ENCODE results near the gene PLAGL1.

PLAGL1 gene

DNA sequence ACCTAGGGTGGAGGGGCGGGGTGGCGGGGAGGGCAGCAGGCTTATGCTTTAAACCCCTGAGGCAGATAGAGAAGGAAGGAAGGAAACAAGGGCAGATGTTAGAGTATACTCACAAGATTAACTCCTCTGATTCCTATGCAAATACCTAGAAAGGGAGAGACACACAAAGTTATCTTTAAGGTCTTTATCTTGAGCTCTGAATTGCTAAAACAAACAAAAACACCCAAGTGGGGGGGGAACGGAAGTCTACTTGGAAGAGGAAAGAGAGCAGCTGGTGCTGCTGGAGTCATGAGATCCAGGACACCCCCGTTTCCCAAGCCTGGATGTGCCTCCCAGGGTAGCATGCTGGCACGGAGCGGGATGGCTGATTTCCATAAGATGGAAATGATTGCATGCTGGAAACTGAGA is 43.4 kb downstream of the PLAGL1 start:
- no peak for DNase-seq

DNA sequence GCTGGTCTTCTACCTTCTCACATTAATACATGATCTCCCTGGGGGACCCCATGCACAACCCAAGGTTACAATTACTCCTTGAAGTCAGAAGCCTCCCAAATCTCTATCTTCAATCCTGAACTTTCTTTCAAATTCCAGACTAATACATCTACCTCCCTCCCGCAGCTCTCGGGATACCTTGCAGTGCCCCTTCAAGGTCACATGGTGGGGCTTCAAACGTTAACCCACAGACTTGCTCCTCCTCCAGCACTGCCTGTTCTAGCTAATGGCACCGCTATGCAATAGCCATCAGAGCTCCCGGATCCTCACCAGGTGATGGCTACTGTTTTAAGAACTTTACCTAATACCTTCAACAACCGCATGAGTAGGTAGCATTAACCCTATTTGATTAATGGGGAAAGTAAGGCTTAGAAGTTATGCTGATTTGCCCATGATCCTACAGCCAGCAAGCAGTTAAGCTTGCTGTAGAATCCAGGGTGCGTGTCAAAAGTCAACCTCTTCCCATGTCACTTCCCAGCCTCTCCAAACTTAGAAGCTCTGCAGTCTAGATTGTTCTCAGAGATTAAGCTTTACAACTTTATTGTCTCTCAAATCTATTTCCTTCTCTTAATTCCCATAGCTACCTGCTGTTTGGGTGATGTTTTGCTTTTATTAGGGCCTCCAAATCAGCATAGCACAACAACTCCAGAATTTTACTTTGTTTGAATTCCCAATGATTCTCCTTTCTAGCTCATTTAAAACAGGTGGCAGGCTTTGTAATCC is 44.7 kb downstream of the PLAGL1 start:
- no peak for DNase-seq

DNA sequence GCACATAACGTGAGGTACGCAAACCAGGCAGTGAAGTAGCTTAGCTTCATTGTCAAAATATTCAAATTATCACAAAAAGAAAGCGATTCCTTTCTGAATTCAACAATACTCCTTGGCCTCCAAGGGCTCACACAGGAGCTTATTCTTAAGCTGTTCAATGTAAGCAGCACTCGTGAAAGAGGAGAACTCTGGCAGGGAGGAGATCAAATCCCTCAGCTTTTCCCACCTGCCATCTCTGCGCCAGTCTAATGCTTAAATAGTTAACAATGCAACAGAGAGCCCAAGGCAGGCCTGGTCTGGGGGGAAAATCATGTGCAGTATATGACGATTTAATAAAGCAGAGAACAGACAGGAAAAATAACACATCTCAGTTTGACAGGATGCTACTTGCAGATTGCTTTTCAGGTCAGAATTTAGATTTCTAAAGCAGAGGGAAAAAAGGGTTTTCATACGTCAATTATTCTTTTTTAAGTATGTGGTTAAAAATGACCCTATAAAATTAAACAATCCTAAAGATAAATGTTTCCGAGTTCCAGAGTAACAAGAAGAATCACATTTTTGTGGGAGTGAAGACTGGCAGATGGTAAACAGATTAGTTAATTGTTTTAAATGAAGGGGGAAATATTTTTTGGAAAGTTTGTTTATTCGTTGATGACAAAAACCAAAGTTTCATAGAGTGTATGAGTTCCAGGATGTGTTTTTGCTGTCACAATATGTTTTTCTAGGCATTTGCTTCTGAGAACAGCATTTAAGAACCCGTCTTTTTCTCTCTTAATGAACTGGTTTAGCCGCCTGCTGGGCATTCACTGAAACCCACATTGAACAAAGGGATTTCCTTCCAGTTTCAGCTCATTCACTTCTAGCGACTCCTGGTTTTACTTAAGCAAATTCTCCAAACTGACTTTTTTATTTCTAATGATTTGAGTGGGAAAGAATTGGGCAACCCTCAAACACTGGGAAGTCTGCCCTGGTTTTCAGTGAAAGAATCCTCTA is 45.9 kb downstream of the PLAGL1 start:
- DNase-seq: no peak

DNA sequence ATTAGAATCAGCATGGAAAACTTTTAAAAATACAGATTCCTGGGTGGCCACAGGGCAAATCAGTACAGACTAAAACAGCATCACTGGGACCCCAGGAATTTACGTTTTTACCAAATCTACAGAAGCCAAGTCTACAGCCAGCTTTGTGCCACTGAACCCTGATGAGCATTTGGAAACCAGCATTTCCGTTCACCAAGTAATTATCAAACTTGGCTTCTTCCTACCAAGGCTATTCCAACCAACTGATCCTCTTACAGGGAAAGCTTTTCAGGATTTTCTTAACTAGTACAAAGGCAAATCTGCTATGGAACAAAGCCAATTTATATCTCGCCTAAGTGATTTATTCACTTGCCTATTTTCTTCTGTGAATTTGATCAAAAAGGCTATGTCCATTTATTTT is 47.0 kb downstream of the PLAGL1 start:
- DNase-seq: no peak

DNA sequence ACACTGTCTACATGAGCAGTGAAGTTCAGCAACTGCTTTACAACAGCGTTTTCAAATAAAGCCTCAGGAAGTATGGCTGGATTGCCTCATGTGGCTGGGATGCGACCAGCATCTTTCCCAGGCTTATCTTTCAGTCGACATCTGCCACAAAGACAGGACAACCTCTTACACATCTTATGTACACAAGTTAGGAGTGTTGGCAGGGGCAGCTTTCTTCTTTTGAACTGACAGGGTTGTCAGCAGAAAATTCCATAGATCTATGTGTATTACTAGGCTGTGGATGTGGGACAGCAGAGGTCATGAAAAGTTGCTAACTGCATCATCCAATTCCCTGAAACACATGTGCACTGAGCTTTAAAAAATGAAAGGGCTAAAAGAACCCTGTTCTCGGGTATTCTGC is 48.1 kb downstream of the PLAGL1 start:
- no peak for DNase-seq

DNA sequence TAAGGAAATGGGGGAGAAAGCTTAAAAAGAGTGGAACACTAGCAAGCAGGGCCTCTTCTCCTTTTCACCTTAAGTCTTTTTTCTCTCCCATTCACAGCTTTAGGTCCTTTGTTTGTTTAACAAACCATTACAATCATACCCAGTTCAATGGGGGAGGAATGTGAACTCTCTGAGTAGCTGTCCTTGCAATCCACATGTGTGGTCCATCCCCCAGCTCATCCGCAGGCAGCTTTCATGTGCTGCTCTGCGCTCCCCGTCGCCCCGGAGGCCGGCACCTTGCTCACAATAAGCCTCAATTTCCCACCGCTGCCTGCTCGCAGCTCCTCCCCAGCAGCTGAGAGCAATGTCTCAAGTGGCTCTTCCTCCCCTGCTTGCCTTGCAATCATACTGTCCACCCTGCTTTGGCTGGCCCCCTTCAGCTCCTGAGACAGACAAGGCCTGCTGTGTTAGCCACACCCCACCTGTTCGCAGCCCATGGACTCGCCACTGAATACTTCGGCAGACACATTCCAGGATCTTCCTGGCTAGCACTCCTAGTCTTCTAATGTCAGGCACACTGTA is 49.1 kb downstream of the PLAGL1 start:
- DNase-seq: no peak

DNA sequence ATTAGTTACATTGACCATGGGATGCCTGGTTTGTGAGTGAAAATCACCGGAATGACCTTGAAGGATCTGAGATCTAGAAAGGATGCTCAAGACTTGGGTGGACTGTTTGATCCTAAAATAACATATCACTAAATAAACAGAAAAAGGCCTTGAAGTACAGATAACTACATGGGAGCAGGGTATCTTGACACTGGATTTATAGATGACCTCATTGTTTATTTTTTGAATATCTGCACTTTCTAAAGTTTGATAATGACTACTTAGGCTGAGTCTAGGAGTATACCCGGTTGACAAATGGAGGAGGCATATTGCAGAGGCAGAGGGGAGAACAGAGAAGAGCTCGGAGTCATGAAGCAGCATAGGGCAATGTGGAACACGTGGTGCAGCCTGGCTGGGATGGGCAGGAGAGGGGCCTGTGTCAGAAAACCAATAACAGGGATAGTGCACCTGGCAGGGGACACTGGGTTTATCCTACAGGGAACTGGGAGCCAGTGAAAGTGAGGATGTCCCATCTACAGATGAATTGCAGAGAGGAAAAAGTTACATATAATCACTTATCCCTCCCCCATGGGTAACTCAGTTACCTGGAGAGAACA is 50.3 kb downstream of the PLAGL1 start:
- no peak for DNase-seq

DNA sequence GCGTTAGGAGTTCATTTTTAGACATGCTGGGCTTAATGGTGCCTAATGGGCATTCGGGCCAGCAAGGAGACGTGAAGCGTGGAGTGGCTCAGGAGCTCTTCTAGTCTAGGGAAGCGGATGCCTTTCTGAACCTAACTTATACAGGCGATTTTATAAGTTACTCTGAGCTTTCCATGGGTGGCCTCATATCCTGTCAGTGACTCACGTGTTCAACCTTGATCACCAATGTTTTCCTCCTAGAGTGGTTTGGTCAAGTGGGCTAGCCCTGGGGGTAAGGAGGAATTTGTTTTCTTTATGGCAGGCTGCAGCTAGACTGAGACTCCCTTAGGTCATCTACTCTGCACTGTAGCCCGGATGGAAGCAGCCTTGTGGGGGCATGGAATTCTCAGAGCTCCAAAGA is 52.1 kb downstream of the PLAGL1 start:
- no peak for DNase-seq

DNA sequence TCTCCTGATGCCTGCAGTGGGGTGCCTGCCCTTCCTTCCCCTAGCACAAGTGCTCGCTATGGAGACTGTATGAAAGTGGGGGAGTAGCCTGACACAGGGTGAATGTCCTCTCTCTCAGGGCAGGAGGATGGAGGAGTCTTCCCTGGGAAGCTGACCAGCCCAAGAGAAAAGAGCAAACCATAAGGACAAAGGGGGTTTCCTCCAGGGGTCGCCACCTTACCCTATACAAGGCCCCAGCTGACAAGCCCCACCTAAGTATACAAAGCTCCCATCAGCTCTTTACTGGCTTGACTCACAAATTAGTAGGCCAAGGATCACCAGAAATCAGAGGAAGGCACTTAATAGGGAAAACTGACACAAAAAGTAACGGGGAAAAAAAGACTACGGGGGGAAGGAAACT is 54.1 kb downstream of the PLAGL1 start:
- no peak for DNase-seq

DNA sequence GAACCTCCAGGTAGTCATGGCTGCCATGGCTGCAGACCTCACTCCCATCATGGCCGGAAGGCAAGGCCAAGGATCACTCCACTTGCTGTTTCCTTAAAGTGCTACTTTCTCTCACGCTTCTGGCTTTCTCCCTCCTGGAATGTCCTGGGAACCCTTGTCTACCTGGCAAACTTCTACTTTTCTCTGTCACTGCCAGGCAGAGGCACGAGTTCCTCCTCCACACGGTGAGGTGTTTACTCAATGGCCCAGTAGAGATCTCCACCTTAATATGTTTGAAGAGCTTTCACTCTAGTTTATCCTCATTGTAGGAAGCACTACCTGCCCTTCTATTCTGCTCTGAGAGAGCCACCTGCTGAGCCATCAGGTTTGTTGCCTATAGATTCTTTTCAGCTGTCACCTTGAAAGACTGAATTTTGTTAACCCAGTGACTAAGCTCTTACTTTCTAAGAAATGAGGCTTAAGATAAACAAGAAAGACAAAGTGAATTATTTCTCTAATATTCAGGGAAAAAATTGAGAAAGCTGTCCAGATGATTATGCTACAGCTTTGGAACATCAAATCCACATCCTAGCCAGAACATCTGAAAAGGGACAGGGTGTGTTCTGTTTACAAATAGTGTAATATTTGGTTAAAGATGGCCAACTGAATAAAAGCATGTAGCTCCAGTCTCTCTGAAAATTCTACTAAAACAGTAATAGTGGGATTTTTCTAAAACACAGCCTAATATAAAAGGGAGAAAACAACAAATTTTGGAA is 54.9 kb downstream of the PLAGL1 start:
- DNase-seq: no peak

DNA sequence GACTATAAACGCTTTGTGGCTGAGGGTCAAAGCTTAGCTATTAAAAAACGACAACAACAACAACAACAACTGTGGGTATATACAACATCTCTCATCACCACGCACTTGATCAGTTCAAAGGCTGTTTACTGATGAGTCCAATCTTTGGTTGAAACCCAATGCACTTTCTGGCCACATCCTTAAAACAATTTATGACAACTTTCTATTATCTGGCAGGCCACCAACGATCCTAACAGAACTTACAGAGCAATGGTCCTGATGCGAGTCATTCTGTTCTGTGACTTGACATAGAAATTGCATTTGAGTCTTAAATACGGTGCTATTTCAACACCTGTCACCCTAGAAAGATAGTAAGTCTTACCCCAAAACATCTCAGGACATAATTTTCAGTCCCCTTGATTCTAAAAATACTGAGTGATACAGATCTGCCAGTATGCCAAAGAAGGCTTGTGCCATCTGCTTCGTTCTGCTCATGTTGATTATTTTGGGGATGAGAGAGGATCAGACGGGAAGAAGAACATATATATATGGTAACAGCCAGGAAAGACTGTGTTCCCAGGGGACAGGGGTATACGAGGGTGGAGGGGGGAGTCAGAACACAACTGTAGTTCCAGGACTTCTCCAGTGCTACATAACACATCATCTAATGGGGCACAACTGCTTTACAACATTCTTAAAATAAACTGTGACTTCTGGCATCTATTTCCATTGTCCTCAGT is 55.8 kb downstream of the PLAGL1 start:
- no peak for DNase-seq

DNA sequence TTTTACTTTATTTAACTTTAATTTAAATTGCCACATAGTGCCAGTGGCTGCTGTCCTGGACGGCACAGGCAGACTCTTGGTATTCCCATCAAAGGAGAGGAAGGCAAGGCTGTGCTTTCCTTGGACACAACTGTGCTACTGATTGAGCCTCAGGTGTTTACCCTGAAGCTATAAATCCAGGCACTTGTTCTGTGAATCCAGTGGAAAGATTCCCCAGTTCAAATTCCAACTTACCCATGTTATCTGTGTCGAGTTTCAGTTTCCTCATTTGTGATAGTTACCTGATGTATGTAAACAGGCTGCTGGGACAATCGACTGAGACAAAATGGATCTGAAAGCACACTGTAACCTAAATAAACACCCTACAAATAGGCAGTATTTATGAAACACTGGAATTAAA is 57.2 kb downstream of the PLAGL1 start:
- no peak for DNase-seq

DNA sequence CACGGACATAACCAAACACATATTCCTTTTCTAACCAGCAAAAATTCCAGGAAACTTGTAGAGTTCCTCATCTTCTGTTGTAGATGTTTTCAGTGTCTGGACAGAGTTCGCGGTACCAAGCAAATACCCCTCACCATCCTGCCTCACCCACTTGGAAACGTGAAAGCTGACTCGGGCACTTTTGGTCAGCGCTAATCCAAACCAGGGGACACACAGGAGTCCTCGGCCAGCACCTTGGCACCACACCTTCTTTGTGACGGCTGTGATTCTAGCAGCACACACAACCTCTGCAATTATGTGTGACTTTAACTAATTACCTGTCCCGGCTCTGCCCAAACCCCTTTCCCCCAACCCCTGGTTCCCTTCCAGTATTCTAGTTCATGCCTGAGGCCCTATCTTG is 58.1 kb downstream of the PLAGL1 start:
- DNase-seq: no peak

DNA sequence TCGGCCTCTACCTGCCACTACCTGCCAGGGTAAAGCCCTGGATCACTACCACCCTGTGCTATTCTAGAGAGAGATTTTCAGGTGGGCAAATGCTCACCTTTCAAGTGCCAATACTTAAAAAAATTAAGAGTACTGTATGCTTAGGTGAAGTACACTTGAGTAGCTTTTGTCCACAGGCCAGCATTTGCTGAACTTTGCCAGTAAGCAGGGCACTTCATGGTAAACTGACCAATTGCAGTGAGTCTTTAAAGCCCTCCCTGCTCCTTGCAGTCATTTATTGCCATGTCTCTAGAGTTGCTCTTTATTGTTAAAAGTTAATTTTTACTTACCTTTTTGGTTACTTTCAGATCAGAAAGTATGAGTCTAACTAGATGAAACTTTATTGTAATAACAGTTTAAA is 58.5 kb downstream of the PLAGL1 start:
- DNase-seq: no peak

DNA sequence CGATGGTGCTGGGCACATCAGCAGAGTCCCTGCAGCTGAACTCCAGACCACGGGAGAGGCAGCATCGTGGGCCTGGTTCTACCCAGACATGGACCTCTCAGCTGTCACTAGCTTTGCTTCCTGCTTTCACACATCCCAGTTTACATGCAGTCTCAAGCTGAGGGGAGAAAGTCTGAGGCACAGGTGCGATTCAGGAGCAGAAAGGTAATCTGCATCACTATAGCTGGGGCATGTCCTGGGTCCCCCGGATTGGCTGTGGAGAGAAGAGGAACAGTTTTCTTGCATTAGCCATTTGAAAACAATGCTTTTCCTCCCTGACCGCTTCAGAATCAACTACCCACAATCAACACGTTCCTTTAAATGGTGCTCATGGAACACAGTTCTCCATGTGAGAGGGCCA is 59.9 kb downstream of the PLAGL1 start:
- DNase-seq: no peak

DNA sequence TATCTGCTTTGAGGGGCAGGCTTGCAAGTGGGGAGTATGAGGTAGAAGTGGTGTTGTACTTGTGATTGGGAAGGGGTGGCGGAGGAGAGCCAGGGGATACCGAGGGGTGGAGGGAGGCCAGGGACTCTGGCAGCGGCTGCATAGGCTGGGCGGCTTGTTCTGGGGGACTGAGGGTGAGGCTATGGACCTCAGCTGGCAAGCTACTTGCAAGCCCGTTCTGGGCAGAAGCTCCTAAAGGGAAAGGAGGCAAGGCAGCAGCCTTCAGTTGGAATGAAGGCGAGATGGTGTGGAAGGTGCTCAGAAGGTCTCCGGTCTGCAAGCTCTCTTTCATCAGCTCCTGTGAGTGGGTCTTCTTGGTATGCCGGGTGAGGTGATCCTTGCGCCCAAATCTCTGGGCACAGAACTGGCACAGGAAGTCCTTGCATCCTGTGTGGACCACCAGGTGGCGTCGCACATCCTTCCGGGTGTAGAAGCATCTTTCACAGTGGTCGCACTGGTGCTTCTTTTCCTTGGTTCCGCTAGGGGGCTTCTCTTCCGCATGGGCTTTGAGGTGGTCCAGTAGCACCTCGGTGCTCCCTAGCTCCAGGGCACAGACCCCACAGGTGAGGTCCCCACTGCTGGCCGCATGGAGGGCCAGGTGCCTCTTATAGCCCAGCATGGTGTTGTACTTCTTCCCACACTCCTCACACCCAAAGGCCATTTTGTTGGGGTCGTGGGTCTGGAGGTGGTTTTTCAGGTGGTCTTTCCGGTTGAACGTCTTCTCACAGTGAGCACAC is 66.0 kb downstream of the PLAGL1 start:
- no peak for DNase-seq

DNA sequence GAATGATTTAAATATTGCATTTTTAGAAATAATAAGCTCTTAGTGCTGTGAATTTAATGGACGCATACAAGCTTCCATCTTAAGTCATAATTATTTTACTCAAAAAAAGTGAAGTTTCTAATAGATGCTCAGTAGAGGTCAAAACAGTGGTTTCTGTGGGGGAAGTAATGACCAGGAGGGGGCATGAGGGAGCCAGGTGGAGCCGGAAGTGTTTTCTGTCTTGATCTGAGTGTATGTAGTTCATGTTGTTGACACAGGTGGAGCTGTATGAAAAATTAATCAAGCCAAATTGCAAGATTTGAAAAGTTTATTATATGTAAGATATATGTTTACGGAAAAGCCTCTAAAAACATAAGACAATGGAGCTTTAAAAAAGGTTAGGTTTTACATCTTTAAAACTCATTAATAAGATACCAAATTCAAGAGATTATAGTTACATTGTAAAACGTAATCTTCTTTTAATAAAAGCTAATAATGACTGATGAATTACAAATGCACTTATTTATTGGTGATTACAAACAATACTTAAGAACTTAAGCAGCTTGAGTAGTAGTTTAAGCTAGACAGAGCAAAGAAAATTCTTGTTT is 68.0 kb downstream of the PLAGL1 start:
- DNase-seq: no peak

DNA sequence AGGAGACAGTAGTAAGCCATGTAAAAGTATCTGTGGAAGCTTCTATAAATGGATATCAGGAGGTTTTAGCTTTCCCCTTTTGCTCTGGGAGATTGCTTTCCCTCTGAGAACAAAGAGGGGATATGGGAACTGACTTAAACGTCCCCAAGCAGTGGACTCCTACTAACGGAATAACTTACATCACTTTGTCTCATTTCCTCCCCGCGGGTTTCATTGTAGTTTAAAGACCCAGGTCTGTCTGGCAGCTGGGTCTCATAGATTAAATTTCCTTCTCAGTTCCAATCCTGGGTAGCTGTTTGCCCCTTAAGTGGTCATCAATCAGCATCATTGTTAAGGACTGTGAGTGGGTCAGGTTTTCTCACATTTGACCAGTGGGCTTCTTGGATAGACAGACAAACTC is 68.7 kb downstream of the PLAGL1 start:
- no peak for DNase-seq

DNA sequence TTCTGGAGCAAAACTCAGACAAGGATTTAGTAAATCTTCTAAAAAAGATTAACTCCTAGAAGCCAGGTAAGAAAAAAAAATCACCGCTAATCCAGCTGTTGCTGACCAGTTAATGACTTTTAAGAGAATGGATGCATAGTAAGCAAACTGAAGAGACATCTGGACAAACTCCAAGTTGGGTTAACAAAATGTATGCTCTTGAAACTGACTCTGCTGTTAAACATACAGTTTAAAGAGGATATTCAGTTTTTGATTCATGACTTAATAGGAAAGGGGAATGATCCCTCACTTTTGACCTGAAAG is 70.4 kb downstream of the PLAGL1 start:
- DNase-seq: no peak

DNA sequence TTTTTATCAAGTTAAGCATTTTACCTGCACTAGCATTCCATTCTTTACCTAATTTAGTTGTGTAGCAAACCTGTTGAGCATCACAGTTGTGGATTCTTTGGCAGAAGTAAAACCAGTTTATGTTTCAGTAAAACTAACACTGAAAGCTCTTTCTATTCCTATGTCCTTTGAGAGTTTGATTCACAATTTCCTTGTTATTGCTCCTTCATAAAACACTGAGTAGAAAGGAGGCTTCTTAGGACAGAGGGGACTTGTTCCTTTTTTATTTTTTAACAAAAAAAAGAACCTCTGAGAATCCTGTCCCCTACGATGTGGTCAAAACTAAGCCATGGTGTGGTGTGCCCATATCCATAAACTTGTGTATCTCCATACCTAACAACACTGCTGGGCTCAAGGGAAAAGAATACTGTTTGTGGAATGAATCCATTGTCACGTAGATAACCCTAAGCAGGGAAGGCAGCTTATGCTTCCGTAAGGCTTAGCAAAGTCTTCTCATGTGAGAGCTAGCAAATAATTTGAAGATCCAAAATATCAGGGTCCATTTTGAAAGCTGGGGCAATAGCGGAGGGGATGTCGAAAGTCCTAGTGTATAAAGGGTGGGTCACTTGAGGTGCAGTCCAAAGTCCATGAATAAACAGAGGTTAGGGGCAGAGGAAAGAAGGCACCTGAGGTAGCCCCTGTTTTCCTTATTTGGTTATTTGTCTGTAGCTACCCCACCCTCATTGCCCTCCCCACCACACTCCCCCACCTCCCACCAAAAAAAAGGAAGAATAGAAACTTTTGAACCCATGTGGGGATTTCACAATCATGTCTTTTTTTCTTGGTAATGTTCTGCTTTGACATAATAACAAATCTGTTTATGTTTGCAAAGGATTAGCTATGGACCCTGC is 71.0 kb downstream of the PLAGL1 start:
- DNase-seq: no peak
